ENCODE data around the gene PUS1. TPM values are rescaled to one million over a fixed set of nuclear protein-coding genes. Genes with fewer than 3 reads are reported as not detected.
A peak's percentile ranks its signal among the peaks of the same experiment; 100 is the strongest.

Gene PUS1
- total RNA-seq, 1 experiment from 2014 or later = 117 TPM

GRCh38 chr12:131975228-131975627, 46.2 kb downstream of the PUS1 start:
- Histone ChIP-seq H4K8ac (replicated peaks; ENCODE audit: insufficient read length, low read depth, low read length) (no peak overlapping the region), H3K18ac (ENCODE audit: insufficient read length, low read depth, low read length) (no peak overlapping the region), H3K23ac (ENCODE audit: insufficient read length, low read depth, low read length) (no peak overlapping the region), H4K91ac (ENCODE audit: insufficient read length, low read depth, low read length) (no peak overlapping the region), H4K20me1 (ENCODE audit: control insufficient read depth, insufficient read depth, insufficient read length) (no peaks in the 10 kb centered on the region), H4K5ac (ENCODE audit: insufficient read length, low read depth, low read length) (no peak overlapping the region), H3K23me2 (ENCODE audit: insufficient read length, low read depth, low read length, poor library complexity, severe bottlenecking) (no peaks in the 10 kb centered on the region), H2BK20ac (ENCODE audit: low read depth, low read length, poor library complexity, severe bottlenecking) (no peak overlapping the region), H2BK120ac (ENCODE audit: low read depth, low read length, poor library complexity, severe bottlenecking) (no peak overlapping the region), H3K4me1 (ENCODE audit: insufficient read depth, low read length) (no peaks in the 10 kb centered on the region), H3K14ac (ENCODE audit: insufficient read depth, low read length) (no peak overlapping the region), H2BK5ac (ENCODE audit: insufficient read length, low read length) (no peak overlapping the region), H3K27me3 (ENCODE audit: insufficient read depth, low read length) (no peaks in the 10 kb centered on the region), H2BK15ac (ENCODE audit: low read depth, low read length) (no peak overlapping the region), H3K9ac (ENCODE audit: extremely low read depth, insufficient read length, low read length) (no peak overlapping the region), H3T11ph (ENCODE audit: low read length) (no peak overlapping the region), H2AK5ac (ENCODE audit: insufficient read length, low read length) (no peak overlapping the region), H3K9me3 (ENCODE audit: control insufficient read depth, low read depth, low read length) (no peaks in the 10 kb centered on the region), H3K56ac (ENCODE audit: insufficient read length, low read depth, low read length) (no peak overlapping the region), H3K4ac (ENCODE audit: low read depth, low read length) (no peak overlapping the region), H2AFZ (ENCODE audit: low read length) (no peak overlapping the region), H3K79me1 (ENCODE audit: insufficient read depth, low read depth, low read length, poor library complexity, severe bottlenecking) (peaks cover 15% of the 10 kb centered on the region), H3K27ac (ENCODE audit: insufficient read length, low read depth, low read length) (no peak overlapping the region), H3K4me2 (ENCODE audit: insufficient read depth, insufficient read length, low read length) (no peak overlapping the region), H2BK12ac (ENCODE audit: insufficient read length, low read depth, low read length) (no peak overlapping the region), H3K79me2 (ENCODE audit: insufficient read depth, low read length) (peaks cover 3% of the 10 kb centered on the region; the same call in 1 of the 2 replicates)
- Mint-ChIP-seq H3K9me3 (no peaks in the 10 kb centered on the region), H3K4me3 (no peak overlapping the region), H3K4me1 (peaks cover 4% of the 10 kb centered on the region in 2 experiments), H3K36me3 (ENCODE audit: insufficient read depth in 1 of 3, low read depth in 3 of 3) (peaks cover 3 to 16% (median 16%) of the 10 kb centered on the region in 3 experiments), H3K27ac (peak overlapping the region in 2 of 3 experiments; percentile 65 to 81; a peak in 3 of 7 replicates), H3K27me3 (ENCODE audit: low read depth) (no peaks in the 10 kb centered on the region)
- TF ChIP-seq CTCF (conservative IDR thresholded peaks at IDR 0.05) = no peak
- no CpG with 5 or more reads among the region's 8 CpGs for WGBS (ENCODE audit: extremely low coverage, insufficient read length, low lambda C conversion rate)
- DNase-seq = no peak

Measured in H9 (cell line).